ENCODE results near the gene OGT. TPM values are rescaled to one million over a fixed set of nuclear protein-coding genes. Genes with fewer than 3 reads are reported as not detected.
"Not testable (repeated sequence)": the region's sequence is repeated elsewhere in the genome, so short reads cannot be mapped to it uniquely, and the experiment has no call there.

Gene OGT
- polyA plus RNA-seq, 4 donors: 25.4 to 223 (median 29.4) TPM

DNA sequence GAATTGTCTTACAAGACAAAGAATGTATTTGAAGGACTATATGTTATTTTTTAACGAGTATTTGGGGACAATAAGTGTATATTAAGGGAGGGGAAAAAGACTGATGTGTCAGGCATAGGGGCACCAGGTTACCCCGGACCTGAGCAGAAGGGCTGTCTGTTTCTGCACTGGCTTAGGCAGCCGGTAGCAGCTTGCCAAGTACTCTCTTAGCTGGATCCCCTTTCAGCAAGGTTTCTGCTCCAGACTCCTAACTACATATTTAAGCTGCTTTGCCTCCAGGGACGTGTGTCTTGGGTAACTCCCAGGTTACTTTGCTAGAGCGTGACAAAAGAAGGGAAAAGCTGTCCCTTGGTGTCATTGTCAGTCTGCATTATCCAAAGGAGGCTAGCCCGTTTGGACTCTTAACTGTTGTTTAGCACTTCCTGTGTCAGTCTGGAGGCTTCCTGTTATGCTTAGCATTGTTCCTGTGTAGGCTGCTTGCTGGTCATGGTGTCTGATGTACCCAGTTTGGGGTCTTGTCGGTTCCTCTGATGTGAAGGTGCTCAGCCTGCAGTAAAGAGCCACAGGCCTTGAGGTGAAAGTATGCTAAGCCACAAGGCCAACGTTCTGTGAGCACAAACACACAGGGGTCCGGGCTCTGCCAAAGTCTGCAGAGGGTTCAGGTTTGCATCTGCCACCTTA is 73.8 kb downstream of the OGT start:
- H3K36me3 ChIP-seq (ENCODE audit: control insufficient read depth in 3 of 3, insufficient read depth in 2 of 3, low read depth in 1 of 3, low read length in 3 of 3): peaks cover 0 to 36% (median 5%) of the 10 kb centered on the region in 3 donors
- FAIRE-seq (no peak), DNase-seq (no peak)
- no peaks in the 10 kb centered on the region for H3K4me1 ChIP-seq (ENCODE audit: control insufficient read depth in 3 of 3, insufficient read depth in 2 of 3, low read depth in 1 of 3, low read length in 2 of 3)
- H3K27me3 ChIP-seq (ENCODE audit: control insufficient read depth in 3 of 3, insufficient read depth in 3 of 3, low read length in 3 of 3): no peaks in the 10 kb centered on the region
- no peak overlapping the region for H3K4me3 ChIP-seq (ENCODE audit: low read depth in 1 of 3, low read length in 3 of 3)
- H3K27ac ChIP-seq (ENCODE audit: low read depth in 1 of 3, low read length in 2 of 3): peak overlapping the region in 1 of 3 donors; percentile 58
- 57 to 77% (median 62%) methylated on average over 9 of the region's 9 CpGs for WGBS, 3 donors
- no peaks in the 10 kb centered on the region for H3K9me3 ChIP-seq (ENCODE audit: control insufficient read depth in 2 of 2, insufficient read depth in 1 of 2, low read depth in 1 of 2, low read length in 1 of 2)

DNA sequence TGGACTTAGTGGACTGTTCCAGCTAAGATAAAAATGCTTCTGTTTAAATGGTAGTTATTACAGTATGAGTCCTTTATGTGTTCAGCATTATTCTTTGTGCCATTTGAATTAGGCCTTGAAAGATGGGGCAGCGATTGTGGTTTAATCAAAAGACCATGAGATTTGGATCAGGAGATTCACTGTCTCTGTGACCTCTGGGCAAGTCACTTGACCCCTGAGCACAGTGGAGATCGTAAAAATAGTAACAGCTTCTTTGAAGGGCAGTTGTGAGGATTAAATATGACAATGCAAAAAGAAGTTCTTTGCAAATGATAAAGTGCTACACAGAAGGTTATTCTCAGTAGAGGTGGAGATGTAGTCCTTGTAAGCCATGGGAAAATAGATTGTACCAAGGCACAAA is 74.6 kb downstream of the OGT start:
- no peak overlapping the region for H3K4me3 ChIP-seq (ENCODE audit: low read depth in 1 of 3, low read length in 3 of 3)
- no peaks in the 10 kb centered on the region for H3K9me3 ChIP-seq (ENCODE audit: control insufficient read depth in 2 of 2, insufficient read depth in 1 of 2, low read depth in 1 of 2, low read length in 1 of 2)
- H3K4me1 ChIP-seq (ENCODE audit: control insufficient read depth in 3 of 3, insufficient read depth in 2 of 3, low read depth in 1 of 3, low read length in 2 of 3): no peaks in the 10 kb centered on the region
- H3K27me3 ChIP-seq (ENCODE audit: control insufficient read depth in 3 of 3, insufficient read depth in 3 of 3, low read length in 3 of 3): no peaks in the 10 kb centered on the region
- no peak for DNase-seq
- peaks cover 3 to 38% (median 5%) of the 10 kb centered on the region in 3 donors for H3K36me3 ChIP-seq (ENCODE audit: control insufficient read depth in 3 of 3, insufficient read depth in 2 of 3, low read depth in 1 of 3, low read length in 3 of 3)
- no peak overlapping the region for H3K27ac ChIP-seq (ENCODE audit: low read depth in 1 of 3, low read length in 2 of 3)
- no peak for FAIRE-seq
- 79 to 94% (median 82%) methylated on average over 2 of the region's 2 CpGs for WGBS, 3 donors

DNA sequence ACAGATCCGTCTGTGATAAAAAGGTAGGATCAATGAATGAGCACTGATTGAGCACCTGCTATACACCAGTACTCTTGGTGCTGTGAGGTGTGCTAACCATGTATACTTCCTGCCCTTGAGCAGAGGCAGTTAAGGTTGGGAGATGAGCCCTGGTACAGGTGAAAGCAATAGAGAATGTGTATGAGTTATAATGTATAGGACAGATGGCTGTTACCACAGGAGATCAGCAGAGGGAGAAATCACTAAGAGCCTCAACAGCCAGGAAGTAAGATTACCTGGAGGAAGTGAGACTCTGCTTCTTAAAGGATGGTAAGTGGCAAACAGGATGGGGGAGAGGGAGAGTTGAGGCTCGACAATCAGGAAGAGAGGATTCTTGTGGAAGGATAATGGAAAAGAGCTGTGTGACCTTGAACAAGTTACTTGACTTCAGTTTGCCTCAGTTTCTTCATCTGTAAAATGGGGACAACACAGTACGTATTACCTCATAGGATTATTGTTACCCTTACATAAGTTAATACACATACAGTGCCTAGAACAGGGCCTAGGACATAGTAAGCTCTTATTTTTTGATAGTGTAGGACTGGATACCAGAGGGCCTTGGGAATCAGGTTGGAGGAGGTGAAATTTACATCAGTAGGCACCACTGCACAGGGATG is 76.3 kb downstream of the OGT start:
- Histone ChIP-seq H3K4me3 (ENCODE audit: low read depth in 1 of 3, low read length in 3 of 3) (no peak overlapping the region), H3K9me3 (ENCODE audit: control insufficient read depth in 2 of 2, insufficient read depth in 1 of 2, low read depth in 1 of 2, low read length in 1 of 2) (no peaks in the 10 kb centered on the region), H3K27ac (ENCODE audit: low read depth in 1 of 3, low read length in 2 of 3) (no peak overlapping the region), H3K4me1 (ENCODE audit: control insufficient read depth in 3 of 3, insufficient read depth in 2 of 3, low read depth in 1 of 3, low read length in 2 of 3) (no peaks in the 10 kb centered on the region), H3K27me3 (ENCODE audit: control insufficient read depth in 3 of 3, insufficient read depth in 3 of 3, low read length in 3 of 3) (no peaks in the 10 kb centered on the region), H3K36me3 (ENCODE audit: control insufficient read depth in 3 of 3, insufficient read depth in 2 of 3, low read depth in 1 of 3, low read length in 3 of 3) (peaks cover 5 to 41% (median 7%) of the 10 kb centered on the region in 3 donors)
- FAIRE-seq (no peak), DNase-seq (no peak)
- WGBS, 3 donors: 70 to 90% (median 86%) methylated on average over 3 of the region's 3 CpGs

DNA sequence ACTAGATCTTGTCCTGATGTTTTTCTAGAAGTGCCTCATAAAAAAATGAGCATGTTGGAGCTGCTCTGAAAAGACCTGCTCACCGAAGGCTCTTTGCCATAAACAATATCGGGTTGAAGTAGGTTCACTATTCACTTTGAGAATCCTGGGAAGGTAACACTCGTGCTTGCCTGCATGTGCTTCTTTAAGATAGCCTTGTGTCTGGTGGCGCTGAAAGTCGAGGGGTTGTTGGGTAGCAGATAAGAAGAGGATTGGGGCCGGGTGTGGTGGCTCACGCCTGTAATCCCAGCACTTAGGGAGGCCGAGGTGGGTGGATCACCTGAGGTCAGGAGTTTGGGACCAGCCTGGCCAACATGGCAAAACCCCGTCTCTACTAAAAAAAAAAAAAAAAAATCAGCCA is 78.8 kb downstream of the OGT start:
- H3K4me3 ChIP-seq (ENCODE audit: low read depth in 1 of 3, low read length in 3 of 3); H3K27ac ChIP-seq (ENCODE audit: low read depth in 1 of 3, low read length in 2 of 3); H3K9me3 ChIP-seq (ENCODE audit: control insufficient read depth in 2 of 2, insufficient read depth in 1 of 2, low read depth in 1 of 2, low read length in 1 of 2); FAIRE-seq; H3K4me1 ChIP-seq (ENCODE audit: control insufficient read depth in 3 of 3, insufficient read depth in 2 of 3, low read depth in 1 of 3, low read length in 2 of 3); H3K27me3 ChIP-seq (ENCODE audit: control insufficient read depth in 3 of 3, insufficient read depth in 3 of 3, low read length in 3 of 3); DNase-seq: not testable (repeated sequence)
- 84 to 89% (median 86%) methylated on average over 9 of the region's 9 CpGs for WGBS, 3 donors
- H3K36me3 ChIP-seq (ENCODE audit: control insufficient read depth in 3 of 3, insufficient read depth in 2 of 3, low read depth in 1 of 3, low read length in 3 of 3): peaks cover 3 to 37% (median 7%) of the 10 kb centered on the region in 3 donors

DNA sequence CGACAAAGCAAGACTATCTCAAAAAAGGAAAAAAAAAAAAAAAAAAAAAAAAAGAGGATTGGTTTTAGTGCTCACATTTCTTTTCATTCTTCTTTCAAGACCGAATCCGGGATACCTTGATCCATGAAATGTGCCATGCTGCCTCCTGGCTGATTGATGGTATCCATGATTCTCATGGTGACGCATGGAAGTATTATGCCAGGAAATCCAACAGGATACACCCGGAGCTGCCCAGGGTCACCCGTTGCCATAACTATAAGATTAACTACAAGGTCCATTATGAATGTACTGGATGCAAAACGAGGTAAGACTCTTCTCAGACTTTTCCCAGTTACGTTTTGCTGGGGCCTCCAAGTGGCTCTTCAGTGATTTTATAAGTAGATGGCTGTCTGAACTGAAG is 79.4 kb downstream of the OGT start:
- Histone ChIP-seq H3K4me1 (ENCODE audit: control insufficient read depth in 3 of 3, insufficient read depth in 2 of 3, low read depth in 1 of 3, low read length in 2 of 3) (peaks cover 0 to 8% (median 0%) of the 10 kb centered on the region in 3 donors), H3K27me3 (ENCODE audit: control insufficient read depth in 3 of 3, insufficient read depth in 3 of 3, low read length in 3 of 3) (no peaks in the 10 kb centered on the region), H3K9me3 (ENCODE audit: control insufficient read depth in 2 of 2, insufficient read depth in 1 of 2, low read depth in 1 of 2, low read length in 1 of 2) (no peaks in the 10 kb centered on the region), H3K27ac (ENCODE audit: low read depth in 1 of 3, low read length in 2 of 3) (no peak overlapping the region), H3K36me3 (ENCODE audit: control insufficient read depth in 3 of 3, insufficient read depth in 2 of 3, low read depth in 1 of 3, low read length in 3 of 3) (peaks cover 3 to 34% (median 7%) of the 10 kb centered on the region in 3 donors), H3K4me3 (ENCODE audit: low read depth in 1 of 3, low read length in 3 of 3) (no peak overlapping the region)
- FAIRE-seq: no peak
- WGBS, 3 donors: 82 to 91% (median 88%) methylated on average over 8 of the region's 8 CpGs
- DNase-seq: no peak

DNA sequence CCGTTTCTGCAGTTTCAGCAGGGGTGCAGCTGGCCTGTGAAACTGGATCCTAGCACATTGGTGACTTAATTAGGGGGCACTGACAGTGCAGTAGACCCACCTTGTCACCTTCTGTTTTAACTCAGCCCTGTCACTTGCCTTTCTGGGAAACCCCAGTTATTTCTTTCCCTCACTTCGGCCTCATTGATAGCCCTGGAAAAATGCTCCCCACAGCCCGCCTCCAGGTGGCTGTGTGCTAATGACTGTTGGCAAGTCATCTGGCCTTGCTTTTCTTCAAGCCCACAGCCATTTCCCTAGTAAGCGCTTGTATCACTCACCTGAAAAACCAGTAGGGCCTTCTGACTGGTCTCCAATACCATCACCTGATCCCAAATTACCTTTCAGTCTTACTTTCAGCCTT is 82.2 kb downstream of the OGT start:
- Histone ChIP-seq H3K36me3 (ENCODE audit: control insufficient read depth in 3 of 3, insufficient read depth in 2 of 3, low read depth in 1 of 3, low read length in 3 of 3) (peaks cover 0 to 34% (median 7%) of the 10 kb centered on the region in 3 donors), H3K4me3 (ENCODE audit: low read depth in 1 of 3, low read length in 3 of 3) (no peak overlapping the region), H3K27ac (ENCODE audit: low read depth in 1 of 3, low read length in 2 of 3) (peak overlapping the region in 1 of 3 donors; percentile 95), H3K9me3 (ENCODE audit: control insufficient read depth in 2 of 2, insufficient read depth in 1 of 2, low read depth in 1 of 2, low read length in 1 of 2) (no peaks in the 10 kb centered on the region), H3K4me1 (ENCODE audit: control insufficient read depth in 3 of 3, insufficient read depth in 2 of 3, low read depth in 1 of 3, low read length in 2 of 3) (peaks cover 0 to 21% (median 0%) of the 10 kb centered on the region in 3 donors), H3K27me3 (ENCODE audit: control insufficient read depth in 3 of 3, insufficient read depth in 3 of 3, low read length in 3 of 3) (no peaks in the 10 kb centered on the region)
- DNase-seq: no peak
- no peak for FAIRE-seq
- WGBS, 3 donors: 82 to 96% (median 92%) methylated on average over 4 of the region's 4 CpGs

DNA sequence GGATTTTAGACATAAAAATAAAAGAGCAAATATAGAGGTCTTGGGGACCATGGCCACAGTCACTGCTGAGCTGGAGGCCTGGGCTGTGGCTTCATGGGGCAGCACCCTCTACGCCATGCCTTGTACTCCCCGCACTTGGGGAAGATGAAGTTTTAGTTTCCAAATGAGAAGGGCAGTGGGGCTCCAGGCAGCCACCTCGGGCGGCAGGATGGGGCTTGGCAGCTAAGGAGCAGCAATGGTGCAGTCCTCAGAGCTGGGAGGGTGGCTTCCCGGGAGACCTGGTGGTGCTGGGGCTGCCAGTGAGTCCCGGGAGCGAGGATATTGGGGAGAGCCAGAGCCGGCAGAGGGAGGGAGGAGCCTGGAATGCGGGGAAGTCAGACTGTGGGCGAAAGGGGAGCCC is 83.0 kb downstream of the OGT start:
- peaks cover 0 to 21% (median 0%) of the 10 kb centered on the region in 3 donors for H3K4me1 ChIP-seq (ENCODE audit: control insufficient read depth in 3 of 3, insufficient read depth in 2 of 3, low read depth in 1 of 3, low read length in 2 of 3)
- H3K27ac ChIP-seq (ENCODE audit: low read depth in 1 of 3, low read length in 2 of 3): peak overlapping the region in 2 of 3 donors; percentile 84 to 95
- WGBS, 3 donors: 46 to 71% (median 63%) methylated on average over 9 to 10 of the region's 10 CpGs
- FAIRE-seq (no peak), DNase-seq (no peak)
- peak overlapping the region in 1 of 3 donors; percentile 44 for H3K4me3 ChIP-seq (ENCODE audit: low read depth in 1 of 3, low read length in 3 of 3)
- H3K36me3 ChIP-seq (ENCODE audit: control insufficient read depth in 3 of 3, insufficient read depth in 2 of 3, low read depth in 1 of 3, low read length in 3 of 3): peaks cover 0 to 26% (median 7%) of the 10 kb centered on the region in 3 donors
- no peaks in the 10 kb centered on the region for H3K27me3 ChIP-seq (ENCODE audit: control insufficient read depth in 3 of 3, insufficient read depth in 3 of 3, low read length in 3 of 3)
- H3K9me3 ChIP-seq (ENCODE audit: control insufficient read depth in 2 of 2, insufficient read depth in 1 of 2, low read depth in 1 of 2, low read length in 1 of 2): peaks cover 0 to 3% of the 10 kb centered on the region in 2 donors

DNA sequence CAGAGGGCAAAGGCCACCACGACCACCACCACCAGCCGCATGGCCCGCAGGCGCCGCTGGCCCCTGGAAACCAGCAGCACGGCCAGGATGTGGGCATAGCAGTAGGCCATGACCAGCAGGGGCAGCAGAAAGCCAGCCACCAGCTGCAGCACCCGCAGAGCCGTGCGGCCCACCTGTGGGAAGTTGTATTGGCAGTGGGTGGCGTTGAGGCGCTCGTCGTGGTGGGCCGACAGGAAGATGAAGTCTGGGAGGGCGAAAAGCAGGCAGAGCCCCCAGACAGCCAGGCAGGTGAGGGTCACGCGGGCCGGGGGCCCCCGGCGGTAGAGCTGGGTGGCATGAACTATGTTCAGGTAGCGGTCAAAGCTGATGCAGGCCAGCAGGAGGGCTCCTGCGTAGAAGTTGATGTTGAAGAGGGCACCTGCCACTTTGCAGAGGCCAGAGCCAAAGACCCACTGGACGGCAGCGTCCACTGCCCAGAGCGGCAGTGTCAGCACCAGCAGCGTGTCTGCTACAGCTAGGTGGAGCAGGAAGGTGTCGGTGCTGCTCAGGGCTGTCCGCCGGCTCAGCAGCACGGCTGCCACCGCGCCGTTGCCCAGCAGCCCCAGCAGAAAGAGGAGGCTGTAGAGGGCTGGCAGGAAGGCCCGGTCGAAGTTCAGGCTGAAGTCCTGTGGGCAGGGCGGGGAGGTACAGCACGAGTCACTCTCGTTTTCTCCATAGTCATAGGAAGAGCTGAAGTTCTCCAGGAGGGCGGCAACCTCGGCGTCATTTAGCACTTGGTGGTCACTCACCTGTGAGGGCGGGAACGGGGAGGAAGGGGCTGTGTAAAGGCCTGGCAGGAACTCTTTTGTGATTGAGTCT is 84.0 kb downstream of the OGT start:
- Histone ChIP-seq H3K36me3 (ENCODE audit: control insufficient read depth in 3 of 3, insufficient read depth in 2 of 3, low read depth in 1 of 3, low read length in 3 of 3) (peaks cover 0 to 23% (median 7%) of the 10 kb centered on the region in 3 donors), H3K9me3 (ENCODE audit: control insufficient read depth in 2 of 2, insufficient read depth in 1 of 2, low read depth in 1 of 2, low read length in 1 of 2) (peaks cover 0 to 3% of the 10 kb centered on the region in 2 donors), H3K4me3 (ENCODE audit: low read depth in 1 of 3, low read length in 3 of 3) (peak overlapping the region in 2 of 3 donors; percentile 3 to 44), H3K27ac (ENCODE audit: low read depth in 1 of 3, low read length in 2 of 3) (peak overlapping the region; percentile 88 to 95 (median 94)), H3K4me1 (ENCODE audit: control insufficient read depth in 3 of 3, insufficient read depth in 2 of 3, low read depth in 1 of 3, low read length in 2 of 3) (peaks cover 0 to 26% (median 0%) of the 10 kb centered on the region in 3 donors), H3K27me3 (ENCODE audit: control insufficient read depth in 3 of 3, insufficient read depth in 3 of 3, low read length in 3 of 3) (no peaks in the 10 kb centered on the region)
- 36 to 66% (median 61%) methylated on average over 30 to 43 of the region's 43 CpGs for WGBS, 3 donors
- DNase-seq (peak; percentile 87 to 89), FAIRE-seq (no peak)

Measured in small intestine (tissue), 7 donors.